HepG2 (cell line): ENCODE results near the gene CDC34. TPM values are rescaled to one million over a fixed set of nuclear protein-coding genes. Genes with fewer than 3 reads are reported as not detected.
A peak's percentile ranks its signal among the peaks of the same experiment; 100 is the strongest.

Experiments
- ATAC-seq: fragments of 200-7000 bp; cut with Tn5 transposase; 3 replicates; pipeline ENCODE4 v1.9.1; 2020; ENCODE audit warnings: mild to moderate bottlenecking, moderate library complexity
- BruUV-seq: library from RNA; stranded (reverse); fragments of 400-500 nt; replicated peaks from 2 replicates; lab custom pipeline; 2021; lab: Mats Ljungman, UMichigan
- CTCF ChIA-PET: fragments of 300-600 bp; formaldehyde crosslinking; extraction: SDS; loops from one replicate; lab custom pipeline; 2021; ENCODE audit warnings: low total read pairs, inconsistent platforms, low intra/inter-chr PET ratio; lab: Yijun Ruan, JAX
- POLR2A ChIA-PET: fragments of 350-600 bp; sonication (Branson Sonifier 250); formaldehyde crosslinking; loops from one replicate; lab custom pipeline; 2020; ENCODE audit warnings: antibody characterized with exemption, inconsistent platforms; lab: Yijun Ruan, JAX
- DNase-seq: peaks from one replicate; pipeline ENCODE4 v3.0.0-alpha.2; 2015; ENCODE audit warnings: low spot score
- FAIRE-seq: peaks from 3 replicates; lab custom pipeline; 2011; peaks lifted over from hg19 to GRCh38; lab: Jason Lieb, UNC
- H2AFZ ChIP-seq: one replicate; pipeline ENCODE4 v1.6.1; 2011; ENCODE audit warnings: low read length, inconsistent platforms
- H3K27ac ChIP-seq: fragments of 300-600 bp; 3 replicates; pipeline ENCODE4 v1.8.0; 2011; ENCODE audit warnings: mixed run types, mild to moderate bottlenecking, mixed read lengths, low read length, inconsistent platforms; ENCODE audit not compliant: insufficient read depth; ENCODE audit errors: extremely low read length
- H3K27me3 ChIP-seq, 2 experiments: fragments of 200-600 bp in 1 of 2; 2 replicates in 1 of 2; 3 replicates in 1 of 2; pipeline versions ENCODE4 v1.6.0 to v1.8.0; 2011; ENCODE audit warnings: low read length in 2 of 2, mild to moderate bottlenecking in 2 of 2, moderate library complexity in 2 of 2, inconsistent platforms in 1 of 2; ENCODE audit not compliant: insufficient read depth in 2 of 2, control insufficient read depth in 1 of 2
- H3K36me3 ChIP-seq, 2 experiments: fragments of 200-600 bp in 1 of 2; replicated peaks in 1 of 2; 2 replicates in 1 of 2; 3 replicates in 1 of 2; pipeline versions ENCODE4 v1.5.1 to v1.8.0; 2011; ENCODE audit warnings: low read length in 2 of 2, inconsistent platforms in 1 of 2; ENCODE audit not compliant: insufficient read depth in 2 of 2, control insufficient read depth in 1 of 2
- H3K4me1 ChIP-seq: 2 replicates; pipeline ENCODE4 v1.5.1; 2012; ENCODE audit warnings: low read length, inconsistent platforms; ENCODE audit not compliant: insufficient read depth
- H3K4me2 ChIP-seq: 2 replicates; pipeline ENCODE4 v1.6.0; 2011; ENCODE audit warnings: low read depth, low read length, inconsistent platforms
- H3K4me3 ChIP-seq, 3 experiments: fragments of 200-600 bp in 1 of 3; sonication (generic), shearing (Covaris generic) in 1 of 3; replicated peaks in 1 of 3; 2 replicates each; pipeline ENCODE4 v1.5.1; 2011 to 2016; ENCODE audit warnings: low read length in 3 of 3, inconsistent platforms in 2 of 3, low read depth in 2 of 3, mild to moderate bottlenecking in 2 of 3, control low read depth in 1 of 3, mixed read lengths in 1 of 3; ENCODE audit not compliant: insufficient read depth in 1 of 3
- H3K79me2 ChIP-seq: one replicate; pipeline ENCODE4 v1.6.1; 2011; ENCODE audit warnings: low read length, inconsistent platforms; ENCODE audit not compliant: insufficient read depth
- H3K9ac ChIP-seq: 2 replicates; pipeline ENCODE4 v1.6.0; 2011; ENCODE audit warnings: mild to moderate bottlenecking, low read depth, low read length, inconsistent platforms; ENCODE audit not compliant: insufficient read depth
- H3K9me3 ChIP-seq: 2 replicates; pipeline ENCODE4 v1.5.1; 2012; ENCODE audit warnings: mild to moderate bottlenecking, low read length
- H4K20me1 ChIP-seq: 2 replicates; pipeline ENCODE4 v1.6.0; 2011; ENCODE audit warnings: inconsistent platforms, mild to moderate bottlenecking, low read length, moderate library complexity; ENCODE audit not compliant: insufficient read depth
- DNMT3B ChIP-seq: conservative IDR thresholded peaks from 2 replicates; pipeline ENCODE4 v1.6.1; 2016; ENCODE audit warnings: missing biosample characterization, control low read depth
- ELF1 ChIP-seq: sonication (generic); formaldehyde crosslinking; IDR thresholded peaks from 2 replicates; pipeline ENCODE4 v1.4.0; 2020; ENCODE audit warnings: missing genetic modification reagents
- HES4 ChIP-seq: sonication (generic); formaldehyde crosslinking; IDR thresholded peaks from 2 replicates; pipeline ENCODE4 v1.9.0; 2021; ENCODE audit warnings: mild to moderate bottlenecking, missing genetic modification reagents, borderline replicate concordance
- HMGXB4 ChIP-seq, 2 experiments: sonication (generic) in 1 of 2; formaldehyde crosslinking in 1 of 2; IDR thresholded peaks; 2 replicates each; pipeline versions ENCODE4 v1.4.0 to v1.6.1; 2018 to 2020; ENCODE audit warnings: missing genetic modification reagents in 2 of 2, borderline replicate concordance in 1 of 2, low read depth in 1 of 2, mild to moderate bottlenecking in 1 of 2, missing biosample characterization in 1 of 2
- MATR3 ChIP-seq: sonication (generic); formaldehyde crosslinking; IDR thresholded peaks from 2 replicates; pipeline ENCODE4 v1.4.0; 2020; ENCODE audit warnings: missing genetic modification reagents
- MED13 ChIP-seq: sonication (generic); formaldehyde crosslinking; IDR thresholded peaks from 2 replicates; pipeline ENCODE4 v1.5.0; 2020; ENCODE audit warnings: missing genetic modification reagents
- NPAS2 ChIP-seq: sonication (generic); formaldehyde crosslinking; IDR thresholded peaks from 2 replicates; pipeline ENCODE4 v1.8.0; 2022; ENCODE audit warnings: mild to moderate bottlenecking, missing genetic modification reagents, borderline replicate concordance
- THAP9 ChIP-seq: sonication (generic); formaldehyde crosslinking; IDR thresholded peaks from 2 replicates; pipeline ENCODE4; 2020; ENCODE audit warnings: missing genetic modification reagents, mild to moderate bottlenecking, borderline replicate concordance
- ZFP37 ChIP-seq: sonication (generic); formaldehyde crosslinking; IDR thresholded peaks from 2 replicates; pipeline ENCODE4 v1.4.0; 2020; ENCODE audit warnings: missing genetic modification reagents, borderline replicate concordance
- ZFYVE20 ChIP-seq: sonication (generic); formaldehyde crosslinking; IDR thresholded peaks from 2 replicates; pipeline ENCODE4 v1.8.0; 2023; ENCODE audit warnings: low read depth, mild to moderate bottlenecking, moderate library complexity, missing genetic modification reagents, borderline replicate concordance
- ZNF232 ChIP-seq: sonication (generic); formaldehyde crosslinking; IDR thresholded peaks from 2 replicates; pipeline ENCODE4 v1.4.0; 2020; ENCODE audit warnings: missing genetic modification reagents, borderline replicate concordance
- ZNF326 ChIP-seq: sonication (generic); formaldehyde crosslinking; IDR thresholded peaks from 2 replicates; pipeline ENCODE4 v1.4.0; 2020; ENCODE audit warnings: missing genetic modification reagents, borderline replicate concordance
- ZNF430 ChIP-seq: sonication (generic); formaldehyde crosslinking; IDR thresholded peaks from 2 replicates; pipeline ENCODE4 v1.9.0; 2021; ENCODE audit warnings: mild to moderate bottlenecking, missing genetic modification reagents
- ZNF530 ChIP-seq: sonication (generic); formaldehyde crosslinking; IDR thresholded peaks from 2 replicates; pipeline ENCODE4 v1.5.0; 2020; ENCODE audit warnings: low read depth, mild to moderate bottlenecking, missing genetic modification reagents
- ZNF703 ChIP-seq: sonication (generic); formaldehyde crosslinking; IDR thresholded peaks from 2 replicates; pipeline ENCODE4 v1.5.1; 2020; ENCODE audit warnings: missing genetic modification reagents, mild to moderate bottlenecking, moderate library complexity, borderline replicate concordance
- WGBS: methylation state at CpG from one replicate; pipeline ENCODE4 v1.1.6; 2017; ENCODE audit warnings: low lambda C conversion rate; 5-methylcytosine and 5-hydroxymethylcytosine counted together
- in situ Hi-C: cut with HindIII; loops from 2 replicates; pipeline ENCODE4 v1.10.0; 2017; ENCODE audit warnings: low pct_unique_long_range_greater_than_20kb; ENCODE audit not compliant: extremely low pct_ligation_motif_present
- intact Hi-C: fragments of 100-400 bp; cut with micrococcal nuclease; formaldehyde crosslinking; loops from one replicate; pipeline ENCODE4 v1.10.0; 2022; ENCODE audit not compliant: unreplicated experiment
- polyA plus RNA-seq, 8 experiments: library from polyadenylated mRNA; depleted of rRNA in 3 of 8; stranded (reverse) in 7 of 8; unstranded in 1 of 8; fragments of >200 nt; fragmentation: Illumina TruSeq in 4 of 8; extraction: Trizol in 4 of 8; gene quantifications; 2 replicates each; pipeline versions ENCODE4 v1.2.1 to v1.2.3, GENCODE V29; 2011 to 2016; ENCODE audit warnings: low read depth in 4 of 8, missing spikeins in 1 of 8, mixed read lengths in 1 of 8; ENCODE audit not compliant: insufficient read depth in 1 of 8
- total RNA-seq, 5 experiments: library from RNA; depleted of rRNA; stranded (reverse); fragments of >200 nt; fragmentation: Illumina TruSeq; extraction: Trizol; gene quantifications; 2 replicates each; pipeline ENCODE4 v1.2.3, GENCODE V29; 2016; ENCODE audit warnings: low read depth in 1 of 5

The CDC34 gene
- total and polyA plus RNA-seq, 2 of the 13 experiments (the other 11 are each of a cell fraction or from before 2014, with no cell fraction given) = 138 to 150 TPM

DNA sequence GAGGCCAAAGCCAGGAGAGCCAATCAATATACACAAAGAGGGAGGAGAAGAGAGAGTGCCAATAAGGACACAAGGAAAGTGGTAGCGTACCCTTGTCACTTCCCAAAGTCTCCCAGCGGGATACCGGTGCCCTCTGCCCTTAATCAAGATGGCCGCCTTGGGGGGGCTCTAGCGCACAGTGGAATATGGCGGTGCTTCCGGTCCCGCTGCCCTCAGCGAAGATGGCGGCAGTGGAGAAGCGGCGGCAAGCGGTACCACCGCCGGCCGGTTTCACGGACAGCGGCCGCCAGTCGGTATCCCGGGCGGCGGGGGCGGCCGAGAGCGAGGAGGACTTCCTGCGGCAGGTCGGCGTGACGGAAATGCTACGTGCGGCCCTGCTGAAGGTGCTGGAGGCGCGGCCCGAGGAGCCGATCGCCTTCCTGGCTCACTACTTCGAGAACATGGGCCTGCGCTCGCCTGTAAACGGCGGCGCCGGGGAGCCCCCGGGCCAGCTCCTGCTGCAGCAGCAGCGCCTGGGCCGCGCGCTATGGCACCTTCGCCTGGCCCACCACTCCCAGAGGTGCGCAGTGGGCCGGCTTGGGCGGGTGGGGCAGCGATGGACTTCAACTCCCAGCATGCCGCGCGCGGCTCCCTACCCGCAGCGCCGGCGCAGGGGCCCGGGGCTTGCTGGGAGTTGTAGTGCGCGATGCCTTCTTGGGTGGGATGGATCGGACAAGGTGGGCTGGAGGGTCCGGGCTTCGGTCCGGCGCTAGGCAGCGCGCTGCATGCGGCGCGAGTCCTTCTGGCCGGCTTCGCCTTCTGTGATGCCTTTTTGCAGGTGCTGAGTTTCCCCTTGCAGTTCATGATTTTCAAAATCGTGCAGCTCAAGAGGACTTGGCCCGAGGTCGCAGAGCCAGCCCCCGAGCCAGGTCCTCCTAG lies 24.0 kb upstream of the CDC34 start, which contains the start of gene TPGS1:
Gene TPGS1 (plus strand): TSS at position 212 of the 918 bp plus-strand sequence. CDS start 10 bp downstream, at position 222.
- H3K36me3 ChIP-seq = no peaks in the 10 kb centered on the region
- in situ Hi-C loops (no loop called here), intact Hi-C loops (no loop called here)
- BruUV-seq = no TSS peak
- 2% methylated on average over 34 of the region's 81 CpGs for WGBS
- FAIRE-seq (no peak), DNase-seq (peak; percentile 63), ATAC-seq (peak; percentile 83)
- no peaks in the 10 kb centered on the region; the same call in 1 of the 2 replicates for H4K20me1 ChIP-seq
- H3K4me2 ChIP-seq = peak within 1 kb of the TSS; percentile 82
- peak within 1 kb of the TSS; percentile 93 to 99 (median 97) for H3K4me3 ChIP-seq
- peak within 1 kb of the TSS; percentile 98 for H3K27ac ChIP-seq
- CTCF ChIA-PET = interaction anchor here (0.7 to 1.5 kb wide), 4 partner anchors 12 to 124 kb away, joined by 3 to 6 read pairs (median 4); partner anchors contain the start of gene MADCAM1
- H3K4me1 ChIP-seq = peaks cover 32% of the 10 kb centered on the region
- H2AFZ ChIP-seq = peak within 1 kb of the TSS; percentile 93
- POLR2A ChIA-PET = interaction anchor here (0.8 to 2.8 kb wide), 14 partner anchors 8 to 64 kb away, joined by 3 to 33 read pairs (median 8); partner anchors contain the start of gene CDC34
- peak within 1 kb of the TSS; percentile 93 for H3K9ac ChIP-seq
- no peaks in the 10 kb centered on the region for H3K27me3 ChIP-seq
- no peaks in the 10 kb centered on the region for H3K79me2 ChIP-seq
- no peaks in the 10 kb centered on the region for H3K9me3 ChIP-seq
- 0 out of 2 replicates have a peak, but pooled peaks have one; percentile 43 for TF ChIP-seq ZNF703 (CRISPR knock-in tag)
- TF ChIP-seq HMGXB4 (CRISPR knock-in tag; IDR thresholded peaks at IDR 0.05; ENCODE audit: borderline replicate concordance in 1 of 2, low read depth in 1 of 2) = peak in 1 of 2 experiments; percentile 33; a peak in 1 of 4 replicates
- TF ChIP-seq HES4 (CRISPR knock-in tag) = peak; percentile 7; the same call in 1 of the 2 replicates
- no peak for TF ChIP-seq NPAS2 (CRISPR knock-in tag)
- no peak for TF ChIP-seq MATR3
- TF ChIP-seq ZNF530 (CRISPR knock-in tag) = no peak
- no peak for TF ChIP-seq DNMT3B (CRISPR knock-in tag)
- no peak for TF ChIP-seq ZFYVE20 (CRISPR knock-in tag)
- TF ChIP-seq ZNF232 (CRISPR knock-in tag) = no peak; the same call in 1 of the 2 replicates
- peak; percentile 96 for TF ChIP-seq THAP9
- no peak; the same call in 1 of the 2 replicates for TF ChIP-seq ZFP37
- TF ChIP-seq ZNF430 (CRISPR knock-in tag) = no peak
- 0 out of 2 replicates have a peak, but pooled peaks have one; percentile 45 for TF ChIP-seq MED13
- TF ChIP-seq ELF1 = peak; percentile 80
- TF ChIP-seq ZNF326 (CRISPR knock-in tag) = no peak
